Brain microvascular endothelial cell (primary cell): Measurements from ENCODE around the gene CTCF.

ENCODE experiments used
- DNase-seq: peaks from one replicate; pipeline ENCODE4 v3.0.0-alpha.2; 2020
- H3K27ac ChIP-seq: fragments of 250-450 bp; sonication (Bioruptor Pico); 2 replicates; pipeline ENCODE4 v1.5.1; 2020; ENCODE audit warnings: mild to moderate bottlenecking, moderate library complexity
- H3K27me3 ChIP-seq: fragments of 250-450 bp; sonication (Bioruptor Pico); replicated peaks from 2 replicates; pipeline ENCODE4 v1.5.1; 2020; ENCODE audit warnings: mild to moderate bottlenecking
- H3K36me3 ChIP-seq: fragments of 250-450 bp; sonication (Bioruptor Pico); replicated peaks from 2 replicates; pipeline ENCODE4 v1.5.1; 2020; ENCODE audit warnings: mild to moderate bottlenecking
- H3K4me3 ChIP-seq: 2 replicates; pipeline ENCODE4 v1.5.1; 2011; ENCODE audit warnings: low read depth, mild to moderate bottlenecking, control low read depth, low read length, moderate library complexity
- CTCF ChIP-seq: IDR thresholded peaks from 2 replicates; pipeline ENCODE4 v1.5.1; 2011; ENCODE audit warnings: low read depth, mild to moderate bottlenecking, moderate library complexity, low read length, control low read depth, inconsistent platforms; ENCODE audit errors: missing control alignments
- in situ Hi-C: cut with HindIII; loops from 2 replicates; pipeline ENCODE4 v1.10.0; 2017; ENCODE audit warnings: low sequenced_read_pairs, low pct_ligation_motif_present

CTCF gene

GRCh38 chr16:67645397-67646121 lies 83.2 kb downstream of the CTCF start:
- no peak for TF ChIP-seq CTCF
- DNase-seq = no peak
- Histone ChIP-seq H3K4me3 (no peak overlapping the region), H3K36me3 (no peaks in the 10 kb centered on the region), H3K27ac (no peak overlapping the region), H3K27me3 (peaks cover 32% of the 10 kb centered on the region)
- in situ Hi-C loops = no loop called here

GRCh38 chr16:67647111-67647651 lies 84.9 kb downstream of the CTCF start:
- Histone ChIP-seq H3K4me3 (no peak overlapping the region), H3K36me3 (no peaks in the 10 kb centered on the region), H3K27me3 (peaks cover 44% of the 10 kb centered on the region), H3K27ac (no peak overlapping the region)
- no peak for DNase-seq
- in situ Hi-C loops = no loop called here
- no peak for TF ChIP-seq CTCF

DNA sequence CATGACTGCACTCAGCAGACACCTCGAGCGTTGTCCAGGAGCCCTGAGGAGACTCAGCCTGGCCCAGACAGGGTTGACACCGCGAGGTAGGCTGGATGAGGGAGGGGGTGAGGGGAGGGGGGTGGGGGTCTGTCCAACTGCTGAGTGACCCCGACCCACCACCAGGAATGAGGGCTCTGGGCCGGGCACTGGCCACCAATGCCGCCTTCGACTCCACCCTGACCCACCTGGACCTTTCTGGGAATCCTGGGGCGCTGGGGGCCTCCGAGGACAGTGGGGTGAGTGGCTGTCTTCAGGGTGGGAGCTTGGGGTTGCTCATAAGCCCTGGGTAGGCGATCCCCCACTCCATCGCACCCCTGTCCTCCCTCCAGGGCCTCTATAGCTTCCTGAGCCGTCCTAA lies 85.4 kb downstream of the CTCF start:
- in situ Hi-C loops = no loop called here
- Histone ChIP-seq H3K27me3 (peaks cover 47% of the 10 kb centered on the region), H3K4me3 (no peak overlapping the region), H3K36me3 (no peaks in the 10 kb centered on the region), H3K27ac (no peak overlapping the region)
- DNase-seq = no peak
- TF ChIP-seq CTCF = no peak

DNA sequence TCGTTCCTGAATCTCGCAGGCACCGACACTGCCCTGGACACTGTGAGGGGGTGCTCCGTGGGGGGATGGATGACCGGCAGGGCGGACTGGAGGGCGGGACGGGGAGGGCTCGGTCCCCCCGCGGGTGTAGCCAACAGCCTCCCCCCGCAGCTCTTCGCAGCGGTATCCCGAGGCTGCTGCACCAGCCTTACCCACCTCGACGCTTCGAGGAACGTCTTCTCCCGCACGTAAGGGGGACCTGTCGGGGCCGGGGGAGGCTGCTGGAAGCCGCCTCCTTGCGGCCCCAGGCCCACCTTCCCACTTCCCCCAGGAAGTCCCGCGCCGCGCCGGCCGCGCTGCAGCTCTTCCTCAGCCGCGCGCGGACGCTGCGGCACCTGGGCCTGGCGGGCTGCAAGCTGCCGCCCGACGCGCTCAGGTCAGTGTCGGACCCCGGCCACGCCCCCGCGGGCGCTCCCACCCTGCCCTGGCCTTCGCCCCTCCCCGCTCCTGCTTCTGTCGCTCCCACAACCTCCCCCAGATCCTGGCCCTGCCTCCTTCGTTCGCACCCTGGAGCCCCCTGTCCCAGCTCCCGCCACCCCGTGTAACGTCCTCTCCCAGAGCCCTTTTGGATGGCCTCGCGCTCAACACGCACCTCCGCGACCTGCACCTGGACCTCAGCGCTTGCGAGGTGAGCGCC lies 85.9 kb downstream of the CTCF start:
- H3K36me3 ChIP-seq = no peaks in the 10 kb centered on the region
- peaks cover 47% of the 10 kb centered on the region for H3K27me3 ChIP-seq
- H3K4me3 ChIP-seq = no peak overlapping the region
- no peak for DNase-seq
- in situ Hi-C loops = no loop called here
- TF ChIP-seq CTCF = no peak
- no peak overlapping the region for H3K27ac ChIP-seq

DNA sequence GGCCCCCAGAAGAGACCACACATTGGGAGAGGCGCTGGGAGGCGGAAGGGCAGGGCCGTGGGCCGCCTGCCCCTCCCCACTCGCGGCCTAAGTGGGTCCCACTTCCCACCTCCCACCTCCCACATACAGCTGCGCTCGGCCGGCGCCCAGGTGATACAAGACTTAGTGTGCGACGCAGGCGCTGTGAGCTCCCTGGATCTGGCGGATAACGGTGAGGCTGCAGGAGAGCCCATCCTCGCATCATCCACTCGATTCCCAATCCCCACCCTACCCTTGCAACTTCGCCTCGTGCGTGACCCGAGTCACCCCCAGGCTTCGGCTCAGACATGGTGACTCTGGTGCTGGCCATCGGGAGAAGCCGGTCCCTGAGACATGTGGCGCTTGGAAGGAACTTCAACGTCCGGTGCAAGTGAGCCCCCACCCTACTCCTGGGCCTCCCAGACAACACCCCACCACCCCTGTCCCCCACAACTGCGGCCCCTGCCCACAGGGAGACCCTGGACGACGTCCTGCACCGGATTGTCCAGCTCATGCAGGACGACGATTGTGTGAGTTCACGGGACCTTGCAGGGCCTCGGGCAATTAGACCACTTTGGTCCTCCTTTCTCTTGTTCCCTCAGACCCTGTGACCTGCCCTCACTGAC lies 86.6 kb downstream of the CTCF start:
- no peak for DNase-seq
- peaks cover 47% of the 10 kb centered on the region for H3K27me3 ChIP-seq
- in situ Hi-C loops = no loop called here
- no peak for TF ChIP-seq CTCF
- H3K36me3 ChIP-seq = no peaks in the 10 kb centered on the region
- no peak overlapping the region for H3K27ac ChIP-seq
- no peak overlapping the region for H3K4me3 ChIP-seq
